Uterus (tissue), 2 donors: Measurements from ENCODE around the gene ZNF618.

ENCODE experiments used
- CTCF ChIP-seq, 4 experiments: fragments of 200-600 bp in 2 of 4; fragments of 450-650 bp in 2 of 4; sonication (generic) in 2 of 4; IDR thresholded peaks; one replicate each; pipeline ENCODE4 v1.5.1; 2016 to 2019; ENCODE audit warnings: antibody characterized with exemption in 4 of 4, mild to moderate bottlenecking in 2 of 4, moderate library complexity in 1 of 4
- POLR2A ChIP-seq, 2 donors: fragments of 450-650 bp; IDR thresholded peaks; one replicate each; pipeline ENCODE4 v1.6.1; 2016; ENCODE audit warnings: antibody characterized with exemption in 2 of 2, mild to moderate bottlenecking in 1 of 2, moderate library complexity in 1 of 2

- TF ChIP-seq CTCF (IDR thresholded peaks at IDR 0.05): no peak
- no peak for TF ChIP-seq POLR2A (IDR thresholded peaks at IDR 0.05)
Measured at GRCh38 chr9:113916931-113917330, 40.8 kb downstream of the ZNF618 start.
